Cardiac fibroblast (primary cell): ENCODE data around the gene PHYH.
A peak's percentile ranks its signal among the peaks of the same experiment; 100 is the strongest.
"Not testable (repeated sequence)": the region's sequence is repeated elsewhere in the genome, so short reads cannot be mapped to it uniquely, and the experiment has no call there.

ENCODE experiments used
- DNase-seq, 2 donors: peaks; one replicate each; pipeline versions ENCODE4 v3.0.0 to v3.0.0-alpha.2; 2010; ENCODE audit warnings: low read depth in 2 of 2
- H3K4me3 ChIP-seq, 2 donors: replicated peaks in 1 of 2; 1 replicate in 1 of 2; 2 replicates in 1 of 2; pipeline ENCODE4 v1.5.1; 2011; ENCODE audit warnings: low read depth in 2 of 2, low read length in 2 of 2, mild to moderate bottlenecking in 2 of 2, moderate library complexity in 1 of 2
- TF ChIP-seq, protein P1 (sequence below): IDR thresholded peaks from one replicate; pipeline ENCODE4 v1.5.1; 2011; ENCODE audit warnings: low read depth, mild to moderate bottlenecking, low read length, inconsistent platforms

Gene PHYH

DNA sequence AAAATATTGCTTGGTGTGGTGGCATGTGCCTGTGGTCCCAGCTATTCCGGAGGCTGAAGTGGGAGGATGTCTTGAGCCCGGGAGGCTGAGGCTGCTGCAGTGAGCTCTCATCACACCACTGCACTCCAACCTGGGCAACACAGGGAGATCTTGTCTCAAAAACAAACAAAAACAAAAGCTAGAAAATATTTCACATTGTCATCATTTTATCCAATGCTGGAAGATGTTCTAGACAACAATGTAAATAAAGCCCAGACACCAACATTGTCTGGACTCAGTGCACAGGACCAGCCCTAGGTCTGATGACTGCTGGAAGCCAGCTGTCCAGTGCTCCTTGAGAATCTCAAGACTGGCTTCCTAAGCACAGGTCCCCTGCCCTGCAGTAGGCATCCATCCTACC is 34.7 kb upstream of the PHYH start:
- DNase-seq = no peak
- TF ChIP-seq, protein P1, sequence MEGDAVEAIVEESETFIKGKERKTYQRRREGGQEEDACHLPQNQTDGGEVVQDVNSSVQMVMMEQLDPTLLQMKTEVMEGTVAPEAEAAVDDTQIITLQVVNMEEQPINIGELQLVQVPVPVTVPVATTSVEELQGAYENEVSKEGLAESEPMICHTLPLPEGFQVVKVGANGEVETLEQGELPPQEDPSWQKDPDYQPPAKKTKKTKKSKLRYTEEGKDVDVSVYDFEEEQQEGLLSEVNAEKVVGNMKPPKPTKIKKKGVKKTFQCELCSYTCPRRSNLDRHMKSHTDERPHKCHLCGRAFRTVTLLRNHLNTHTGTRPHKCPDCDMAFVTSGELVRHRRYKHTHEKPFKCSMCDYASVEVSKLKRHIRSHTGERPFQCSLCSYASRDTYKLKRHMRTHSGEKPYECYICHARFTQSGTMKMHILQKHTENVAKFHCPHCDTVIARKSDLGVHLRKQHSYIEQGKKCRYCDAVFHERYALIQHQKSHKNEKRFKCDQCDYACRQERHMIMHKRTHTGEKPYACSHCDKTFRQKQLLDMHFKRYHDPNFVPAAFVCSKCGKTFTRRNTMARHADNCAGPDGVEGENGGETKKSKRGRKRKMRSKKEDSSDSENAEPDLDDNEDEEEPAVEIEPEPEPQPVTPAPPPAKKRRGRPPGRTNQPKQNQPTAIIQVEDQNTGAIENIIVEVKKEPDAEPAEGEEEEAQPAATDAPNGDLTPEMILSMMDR = no peak
- no peak overlapping the region for H3K4me3 ChIP-seq

DNA sequence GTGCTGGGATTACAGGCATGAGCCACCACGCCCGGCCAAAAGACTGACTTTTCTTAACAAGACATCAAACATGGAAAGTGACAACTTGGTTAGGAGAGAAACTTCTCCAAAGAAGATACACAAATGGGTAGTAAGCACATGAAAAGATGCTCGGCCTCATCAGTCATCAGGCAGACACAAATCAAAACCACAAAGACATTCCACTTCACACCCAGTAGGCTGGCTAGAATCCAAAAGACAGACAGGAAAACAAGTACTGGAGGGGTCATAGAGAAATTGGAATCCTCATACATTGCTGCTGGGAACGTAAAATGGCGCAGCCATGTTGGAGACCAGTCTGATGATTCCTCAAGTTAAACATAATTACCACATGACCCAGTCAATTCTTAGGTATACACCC is 31.8 kb upstream of the PHYH start:
- H3K4me3 ChIP-seq = no peak overlapping the region
- TF ChIP-seq, protein P1 = no peak
- peak in 1 of 2 donors; percentile 15 for DNase-seq

DNA sequence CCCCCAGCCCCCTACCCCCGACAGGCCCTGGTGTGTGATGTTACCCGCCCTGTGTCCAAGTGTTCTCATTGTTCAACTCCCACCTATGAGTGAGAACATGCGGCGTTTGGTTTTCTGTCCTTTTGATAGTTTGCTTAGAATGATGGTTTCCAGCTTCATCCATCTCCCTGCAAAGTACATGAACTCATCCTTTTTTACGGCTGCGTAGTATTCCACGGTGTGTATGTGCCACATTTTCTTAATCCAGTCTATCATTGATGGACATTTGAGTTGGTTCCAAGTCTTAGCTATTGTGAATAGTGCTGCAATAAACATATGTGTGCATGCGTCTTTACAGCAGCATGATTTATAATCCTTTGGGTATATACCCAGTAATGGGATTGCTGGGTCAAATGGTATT is 31.1 kb upstream of the PHYH start:
- not testable (repeated sequence) for DNase-seq

DNA sequence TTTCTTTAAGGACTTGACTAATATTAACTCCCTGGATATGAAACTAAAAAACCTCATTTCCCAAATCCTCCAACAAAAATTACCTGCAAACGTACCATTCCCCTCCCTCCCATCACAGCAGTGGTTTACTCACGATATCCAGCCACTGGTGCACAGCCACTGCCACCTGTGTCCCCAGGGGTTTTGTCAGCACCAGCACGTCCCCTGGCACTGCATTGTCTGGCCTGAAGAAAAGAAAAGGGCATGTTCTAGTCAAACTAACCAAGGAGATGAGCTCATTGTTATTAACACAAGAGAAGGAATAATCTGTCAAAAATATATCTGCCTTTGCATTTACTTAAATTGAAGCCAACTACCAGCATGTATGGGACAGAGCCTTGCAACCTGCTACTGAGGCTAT is 29.7 kb upstream of the PHYH start:
- H3K4me3 ChIP-seq = no peak overlapping the region
- TF ChIP-seq, protein P1 = no peak
- DNase-seq = no peak

More for the DNA sequence above, 31.1 kb upstream of the PHYH start:
- H3K4me3 ChIP-seq = not testable (repeated sequence)

GRCh38 chr10:13328613-13329012 is 28.7 kb upstream of the PHYH start:
- TF ChIP-seq, protein P1 = no peak
- no peak overlapping the region for H3K4me3 ChIP-seq
- no peak for DNase-seq

DNA sequence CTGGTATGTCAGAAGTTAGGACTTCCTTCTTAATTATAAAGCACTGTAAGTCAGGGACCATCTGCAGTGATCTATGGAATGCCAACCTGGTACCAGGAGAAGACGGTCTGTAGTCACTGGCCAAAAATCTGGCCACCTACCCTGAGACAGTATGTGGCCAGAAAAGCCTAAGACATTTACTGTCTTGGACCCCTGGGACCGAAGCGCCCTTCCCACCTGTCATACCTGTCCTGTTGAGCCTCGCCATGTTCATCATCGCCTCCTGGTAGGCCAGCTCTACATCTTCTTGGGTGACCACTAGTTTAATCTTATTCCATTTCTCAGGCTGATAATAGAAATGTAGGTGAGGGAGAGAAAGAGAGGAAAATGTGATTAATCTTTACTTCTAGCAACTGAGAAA is 28.3 kb upstream of the PHYH start:
- DNase-seq = no peak
- TF ChIP-seq, protein P1 = no peak
- H3K4me3 ChIP-seq = no peak overlapping the region

- TF ChIP-seq, protein P1 = no peak
Measured at GRCh38 chr10:13327534-13327933, 27.7 kb upstream of the PHYH start.

More at GRCh38 chr10:13327534-13327933, 27.7 kb upstream of the PHYH start:
- no peak overlapping the region for H3K4me3 ChIP-seq
- DNase-seq = no peak
